Measurements from ENCODE around the gene C17orf67.

Gene C17orf67

DNA sequence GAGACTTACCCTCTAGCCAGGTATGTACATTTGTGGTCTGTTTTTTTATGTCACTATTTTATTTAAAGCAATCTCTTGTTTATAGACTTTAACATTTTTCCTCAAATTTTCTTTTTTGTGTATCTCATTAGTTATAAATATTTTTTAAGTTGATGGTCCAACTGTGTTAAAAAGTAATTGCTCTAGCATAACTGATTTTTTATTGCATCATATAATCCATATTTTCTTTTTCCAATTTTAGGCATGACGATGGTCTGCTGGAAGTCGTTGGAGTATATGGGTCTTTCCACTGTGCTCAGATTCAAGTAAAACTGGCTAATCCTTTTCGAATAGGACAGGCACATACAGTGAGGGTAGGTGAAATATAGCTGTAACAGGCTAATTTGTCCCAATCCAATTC lies 28.2 kb upstream of the C17orf67 start:
- no peak for TF ChIP-seq CTCF (IDR thresholded peaks at IDR 0.05; ENCODE audit: insufficient read depth, low read length, missing control alignments)
- DNase-seq (ENCODE audit: low read depth, low spot score): no peak
- POLR2A ChIA-PET: no interaction called here
- CTCF ChIA-PET: no interaction called here
- H3K4me3 ChIP-seq (ENCODE audit: low read depth, low read length): no peak overlapping the region

DNA sequence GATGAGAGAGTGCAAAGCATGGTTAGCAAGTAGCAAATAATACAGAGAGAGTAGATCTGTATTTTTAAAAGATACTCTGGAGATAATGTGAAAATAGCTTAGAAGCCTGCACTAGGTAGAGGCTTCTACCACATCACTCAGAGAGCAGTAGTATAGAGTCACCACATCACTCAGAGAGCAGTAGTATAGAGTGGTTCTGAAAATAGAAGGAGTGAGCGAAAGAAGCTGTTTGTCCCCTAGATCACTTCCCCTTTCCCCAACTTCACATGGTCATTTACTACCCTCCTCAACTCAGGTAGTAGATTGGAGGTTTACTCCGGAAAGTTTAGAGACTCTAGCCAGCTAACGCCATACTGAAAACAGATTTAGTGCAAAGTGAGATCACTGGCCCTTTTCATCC lies 17.3 kb upstream of the C17orf67 start:
- CTCF ChIA-PET: interaction anchor here (1.0 kb wide), 1 partner anchor 17 kb away, joined by 3 read pairs; no protein-coding TSS in a partner anchor
- TF ChIP-seq CTCF (IDR thresholded peaks at IDR 0.05; ENCODE audit: insufficient read depth, low read length, missing control alignments): no peak
- no peak for DNase-seq (ENCODE audit: low read depth, low spot score)
- H3K4me3 ChIP-seq (ENCODE audit: low read depth, low read length): no peak overlapping the region
- POLR2A ChIA-PET: no interaction called here

- H3K4me3 ChIP-seq (ENCODE audit: low read depth, low read length): no peak overlapping the region
- no peak for TF ChIP-seq CTCF (IDR thresholded peaks at IDR 0.05; ENCODE audit: insufficient read depth, low read length, missing control alignments)
- CTCF ChIA-PET: no interaction called here
- DNase-seq (ENCODE audit: low read depth, low spot score): no peak
- POLR2A ChIA-PET: no interaction called here
These were observed 16.9 kb upstream of the C17orf67 start for GRCh38 chr17:56850591-56850990.

DNA sequence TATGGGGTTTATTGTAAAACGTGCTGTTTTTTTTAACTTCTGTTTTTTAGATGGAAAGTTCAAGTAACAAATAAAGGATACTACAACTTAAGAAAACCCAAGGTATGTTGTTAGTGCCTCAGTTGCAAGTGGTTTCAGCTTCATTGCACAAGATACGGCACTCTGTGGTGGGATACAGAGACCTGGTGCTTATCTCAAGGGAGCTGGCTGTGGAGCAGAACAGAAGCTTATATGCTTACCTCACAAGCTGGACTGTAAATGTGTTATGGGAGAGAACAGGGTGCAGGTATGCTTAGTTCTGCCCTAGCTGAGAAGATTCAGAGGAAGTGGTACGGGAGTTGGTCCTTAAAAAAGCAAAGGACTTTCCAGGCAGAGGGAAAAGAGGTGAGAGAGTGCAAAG lies 15.4 kb upstream of the C17orf67 start:
- CTCF ChIA-PET: no interaction called here
- H3K4me3 ChIP-seq (ENCODE audit: low read depth, low read length): no peak overlapping the region
- POLR2A ChIA-PET: no interaction called here
- no peak for DNase-seq (ENCODE audit: low read depth, low spot score)
- no peak for TF ChIP-seq CTCF (IDR thresholded peaks at IDR 0.05; ENCODE audit: insufficient read depth, low read length, missing control alignments)

GRCh38 chr17:56847106-56847505 lies 13.4 kb upstream of the C17orf67 start:
- CTCF ChIA-PET: interaction anchor here (1.2 kb wide), 1 partner anchor 27 kb away, joined by 3 read pairs; no protein-coding TSS in a partner anchor
- POLR2A ChIA-PET: no interaction called here
- no peak overlapping the region for H3K4me3 ChIP-seq (ENCODE audit: low read depth, low read length)
- TF ChIP-seq CTCF (IDR thresholded peaks at IDR 0.05; ENCODE audit: insufficient read depth, low read length, missing control alignments): no peak
- DNase-seq (ENCODE audit: low read depth, low spot score): no peak

GRCh38 chr17:56845934-56846333 lies 12.2 kb upstream of the C17orf67 start:
- no peak for DNase-seq (ENCODE audit: low read depth, low spot score)
- CTCF ChIA-PET: interaction anchor here (0.7 kb wide), 1 partner anchor 9 kb away, joined by 3 read pairs; no protein-coding TSS in a partner anchor
- POLR2A ChIA-PET: no interaction called here
- no peak for TF ChIP-seq CTCF (IDR thresholded peaks at IDR 0.05; ENCODE audit: insufficient read depth, low read length, missing control alignments)
- H3K4me3 ChIP-seq (ENCODE audit: low read depth, low read length): no peak overlapping the region
